Lung (tissue), 12 donors: ENCODE measurements around the gene EBI3. TPM values are rescaled to one million over a fixed set of nuclear protein-coding genes. Genes with fewer than 3 reads are reported as not detected.

Source experiments
- ATAC-seq: fragments of 200-7000 bp; cut with Tn5 transposase; one replicate; pipeline ENCODE4 v1.9.1; 2020; ENCODE audit warnings: moderate number of reproducible peaks; ENCODE audit not compliant: insufficient read depth, low FRiP score
- DNase-seq, 3 donors: peaks; one replicate each; pipeline ENCODE4 v3.0.0-alpha.2; 2013 to 2017
- H3K27ac ChIP-seq, 2 donors: one replicate each; pipeline ENCODE4 v1.5.1; 2013; ENCODE audit warnings: mild to moderate bottlenecking in 2 of 2, moderate library complexity in 2 of 2, control low read depth in 1 of 2, inconsistent platforms in 1 of 2, low read depth in 1 of 2, low read length in 1 of 2
- H3K27me3 ChIP-seq, 3 donors: one replicate each; pipeline ENCODE4 v1.5.1; 2013; ENCODE audit warnings: low read length in 2 of 3; ENCODE audit not compliant: control insufficient read depth in 3 of 3, insufficient read depth in 3 of 3
- H3K36me3 ChIP-seq, 4 donors: one replicate each; pipeline ENCODE4 v1.5.1; 2013; ENCODE audit warnings: low read length in 4 of 4, mild to moderate bottlenecking in 1 of 4, moderate library complexity in 1 of 4; ENCODE audit not compliant: control insufficient read depth in 4 of 4, insufficient read depth in 4 of 4
- H3K4me1 ChIP-seq, 5 donors: one replicate each; pipeline ENCODE4 v1.5.1; 2013; ENCODE audit warnings: low read length in 5 of 5, mild to moderate bottlenecking in 2 of 5, moderate library complexity in 1 of 5; ENCODE audit not compliant: control insufficient read depth in 5 of 5, insufficient read depth in 5 of 5
- H3K4me3 ChIP-seq: one replicate; pipeline ENCODE4 v1.5.1; 2013; ENCODE audit warnings: mild to moderate bottlenecking, control low read depth, moderate library complexity
- H3K9ac ChIP-seq, 2 donors: one replicate each; pipeline ENCODE4 v1.5.1; 2013; ENCODE audit warnings: low read length in 2 of 2, control low read depth in 1 of 2; ENCODE audit not compliant: insufficient read depth in 1 of 2
- H3K9me3 ChIP-seq, 4 donors: one replicate each; pipeline ENCODE4 v1.5.1; 2013; ENCODE audit warnings: low read length in 3 of 4, mild to moderate bottlenecking in 1 of 4, moderate library complexity in 1 of 4; ENCODE audit not compliant: control insufficient read depth in 4 of 4, insufficient read depth in 3 of 4
- WGBS, 2 donors: extraction: QIAGEN DNeasy Blood & Tissue Kit; methylation state at CpG; one replicate each; pipeline ENCODE4 v1.1.7; 2013; 5-methylcytosine and 5-hydroxymethylcytosine counted together
- polyA plus RNA-seq, 2 donors: library from polyadenylated mRNA; stranded (reverse); fragments of 200-250 nt; gene quantifications; one replicate each; pipeline ENCODE4 v1.2.1, GENCODE V29; 2013
- total RNA-seq, 2 donors: library from RNA; depleted of rRNA in 1 of 2; stranded (reverse); fragments of >200 nt in 1 of 2; gene quantifications; one replicate each; pipeline ENCODE4 v1.2.1, GENCODE V29; 2014 to 2021
- TF ChIP-seq, protein P1 (sequence below): IDR thresholded peaks from 2 replicates; pipeline ENCODE4 v1.5.1; 2012; ENCODE audit warnings: mild to moderate bottlenecking; ENCODE audit errors: control extremely low read depth, extremely low read depth
- donor health status: control.
- donor health status: control.
- donor health status: Bipolar disorder and iron deficiency.
- donor health status: healthy.
- donor health status: DM: yes; HTN: yes; CAD: no.

The EBI3 gene
- total and polyA plus RNA-seq, 4 donors = 4.1 to 92.7 (median 6.4) TPM

DNA sequence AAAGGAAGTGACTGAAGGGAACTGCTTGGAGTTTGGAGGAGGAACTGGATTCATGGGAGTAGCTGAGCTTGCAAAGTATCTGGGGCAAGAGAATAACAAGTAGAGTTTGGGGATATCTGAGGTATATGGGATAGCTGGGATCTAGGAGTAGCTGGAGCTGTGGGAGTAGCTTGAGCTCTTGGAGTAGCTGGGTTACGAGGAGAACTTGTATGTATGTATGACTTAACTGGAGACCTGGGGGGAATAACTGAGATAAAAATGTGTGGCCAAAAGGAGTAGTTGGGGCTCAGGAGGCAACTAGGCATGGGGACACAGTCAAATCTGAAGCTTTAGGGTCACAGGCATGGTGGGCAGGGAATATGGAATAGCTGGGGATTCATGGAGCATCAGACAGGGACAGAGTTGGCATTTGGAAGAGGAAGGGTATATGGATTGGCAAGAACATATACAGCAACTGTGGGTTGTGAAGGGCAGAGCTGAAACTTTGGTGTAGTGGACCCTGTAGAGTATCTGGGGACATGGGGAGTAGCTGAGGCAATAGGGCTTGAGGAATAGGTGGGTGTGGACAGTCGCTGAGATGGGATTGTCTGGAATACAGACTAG lies 28.3 kb upstream of the EBI3 start:
- H3K4me3 ChIP-seq = no peak overlapping the region
- H3K9me3 ChIP-seq = peaks cover 0 to 2% (median 0%) of the 10 kb centered on the region in 4 donors
- H3K27me3 ChIP-seq = peaks cover 14 to 20% (median 16%) of the 10 kb centered on the region in 3 donors
- H3K9ac ChIP-seq = no peak overlapping the region
- TF ChIP-seq, protein P1, sequence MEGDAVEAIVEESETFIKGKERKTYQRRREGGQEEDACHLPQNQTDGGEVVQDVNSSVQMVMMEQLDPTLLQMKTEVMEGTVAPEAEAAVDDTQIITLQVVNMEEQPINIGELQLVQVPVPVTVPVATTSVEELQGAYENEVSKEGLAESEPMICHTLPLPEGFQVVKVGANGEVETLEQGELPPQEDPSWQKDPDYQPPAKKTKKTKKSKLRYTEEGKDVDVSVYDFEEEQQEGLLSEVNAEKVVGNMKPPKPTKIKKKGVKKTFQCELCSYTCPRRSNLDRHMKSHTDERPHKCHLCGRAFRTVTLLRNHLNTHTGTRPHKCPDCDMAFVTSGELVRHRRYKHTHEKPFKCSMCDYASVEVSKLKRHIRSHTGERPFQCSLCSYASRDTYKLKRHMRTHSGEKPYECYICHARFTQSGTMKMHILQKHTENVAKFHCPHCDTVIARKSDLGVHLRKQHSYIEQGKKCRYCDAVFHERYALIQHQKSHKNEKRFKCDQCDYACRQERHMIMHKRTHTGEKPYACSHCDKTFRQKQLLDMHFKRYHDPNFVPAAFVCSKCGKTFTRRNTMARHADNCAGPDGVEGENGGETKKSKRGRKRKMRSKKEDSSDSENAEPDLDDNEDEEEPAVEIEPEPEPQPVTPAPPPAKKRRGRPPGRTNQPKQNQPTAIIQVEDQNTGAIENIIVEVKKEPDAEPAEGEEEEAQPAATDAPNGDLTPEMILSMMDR = no peak
- DNase-seq = no peak
- no peaks in the 10 kb centered on the region for H3K36me3 ChIP-seq
- ATAC-seq = no peak
- no peak overlapping the region for H3K27ac ChIP-seq
- peaks cover 0 to 2% (median 0%) of the 10 kb centered on the region in 5 donors for H3K4me1 ChIP-seq
- WGBS, 2 donors = 52 to 84% methylated on average over 2 of the region's 2 CpGs

DNA sequence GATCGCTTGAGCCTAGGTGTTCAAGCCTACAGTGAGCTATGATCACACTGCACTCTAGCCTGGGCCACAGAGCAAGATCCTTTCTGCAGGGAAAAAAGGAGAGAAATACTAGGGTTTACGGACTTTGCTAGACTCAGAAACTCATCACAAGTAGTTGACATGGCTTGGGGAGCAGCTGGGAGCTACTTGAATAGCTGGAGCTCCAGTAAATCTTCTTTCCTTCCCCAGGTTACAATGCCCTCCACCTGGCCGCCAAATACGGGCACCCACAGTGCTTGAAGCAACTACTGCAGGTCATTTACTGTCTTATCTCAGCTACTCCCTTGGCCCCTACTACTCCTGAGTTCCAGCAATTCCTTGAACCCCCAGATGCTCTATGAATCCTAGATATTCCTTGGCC lies 27.5 kb upstream of the EBI3 start:
- peaks cover 0 to 2% (median 0%) of the 10 kb centered on the region in 4 donors for H3K9me3 ChIP-seq
- no peak overlapping the region for H3K4me3 ChIP-seq
- 85 to 92% methylated on average over 4 of the region's 4 CpGs for WGBS, 2 donors
- H3K27ac ChIP-seq = no peak overlapping the region
- DNase-seq (no peak), ATAC-seq (no peak)
- H3K27me3 ChIP-seq = peaks cover 12 to 20% (median 14%) of the 10 kb centered on the region in 3 donors
- TF ChIP-seq, protein P1 = no peak
- no peak overlapping the region for H3K9ac ChIP-seq
- no peaks in the 10 kb centered on the region for H3K36me3 ChIP-seq
- peaks cover 0 to 2% (median 0%) of the 10 kb centered on the region in 5 donors for H3K4me1 ChIP-seq

DNA sequence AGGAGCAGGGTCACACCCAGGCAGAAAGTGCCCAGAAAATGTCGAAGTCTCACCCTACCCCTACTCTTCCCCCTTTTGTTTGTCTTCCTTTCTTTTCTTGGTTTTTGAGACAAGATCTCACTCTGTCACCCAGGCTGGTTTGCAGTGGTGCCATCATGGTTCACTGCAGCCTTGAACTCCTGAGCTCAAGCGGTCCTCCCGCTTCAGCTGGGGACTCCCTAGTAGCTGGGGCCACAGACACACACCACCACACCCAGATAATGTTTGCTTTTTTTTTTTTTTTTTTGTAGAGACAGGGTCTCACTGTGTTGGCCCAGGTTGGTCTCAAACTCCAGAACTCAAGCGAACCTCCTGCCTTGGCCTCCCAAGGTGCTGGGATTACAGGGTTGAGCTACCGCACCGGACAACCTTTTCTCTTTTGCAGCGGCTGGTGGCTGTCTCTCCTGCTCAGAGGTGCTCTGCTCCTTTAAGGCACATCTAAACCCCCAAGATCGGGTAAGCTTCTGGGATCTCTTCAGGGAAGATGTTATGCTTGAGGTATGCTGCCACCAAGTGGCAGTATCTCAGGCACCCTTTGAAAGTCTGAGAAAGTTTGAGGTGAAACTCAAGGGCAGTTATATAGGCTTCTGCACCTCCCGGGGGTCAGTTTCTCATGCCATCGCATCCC lies 22.4 kb upstream of the EBI3 start:
- 84 to 86% methylated on average over 10 of the region's 10 CpGs for WGBS, 2 donors
- ATAC-seq = no peak

More for the DNA sequence above, 22.4 kb upstream of the EBI3 start:
- Histone ChIP-seq H3K4me3 (no peak overlapping the region), H3K36me3 (no peaks in the 10 kb centered on the region), H3K27ac (no peak overlapping the region), H3K4me1 (no peaks in the 10 kb centered on the region), H3K27me3 (no peaks in the 10 kb centered on the region), H3K9ac (no peak overlapping the region), H3K9me3 (peaks cover 0 to 4% (median 0%) of the 10 kb centered on the region in 4 donors)
- TF ChIP-seq, protein P1 = no peak
- DNase-seq = no peak
